ENCODE results near the gene TRIM6.
"Not testable (repeated sequence)": the region's sequence is repeated elsewhere in the genome, so short reads cannot be mapped to it uniquely, and the experiment has no call there.

TRIM6 gene, protein sequence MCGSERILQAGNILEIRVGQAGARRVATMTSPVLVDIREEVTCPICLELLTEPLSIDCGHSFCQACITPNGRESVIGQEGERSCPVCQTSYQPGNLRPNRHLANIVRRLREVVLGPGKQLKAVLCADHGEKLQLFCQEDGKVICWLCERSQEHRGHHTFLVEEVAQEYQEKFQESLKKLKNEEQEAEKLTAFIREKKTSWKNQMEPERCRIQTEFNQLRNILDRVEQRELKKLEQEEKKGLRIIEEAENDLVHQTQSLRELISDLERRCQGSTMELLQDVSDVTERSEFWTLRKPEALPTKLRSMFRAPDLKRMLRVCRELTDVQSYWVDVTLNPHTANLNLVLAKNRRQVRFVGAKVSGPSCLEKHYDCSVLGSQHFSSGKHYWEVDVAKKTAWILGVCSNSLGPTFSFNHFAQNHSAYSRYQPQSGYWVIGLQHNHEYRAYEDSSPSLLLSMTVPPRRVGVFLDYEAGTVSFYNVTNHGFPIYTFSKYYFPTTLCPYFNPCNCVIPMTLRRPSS
- long read RNA-seq, donor 1, partial matches to known transcripts = 0 of 1 reads
- long read RNA-seq, donor 1, other reads (novel, unspliced or antisense) = 0 of 1 reads
- long read RNA-seq, donor 2, transcript TRIM6-202 (8 exons, 3,403 nt) = major isoform, 5 of 5 reads
- long read RNA-seq, donor 2, partial matches to known transcripts = 0 of 5 reads
- long read RNA-seq, donor 2, other reads (novel, unspliced or antisense) = 0 of 5 reads
- long read RNA-seq, donor 3, partial matches to known transcripts = 0 of 2 reads
- long read RNA-seq, donor 3, other reads (novel, unspliced or antisense) = 0 of 2 reads
- long read RNA-seq, donor 4, partial matches to known transcripts = 0 of 1 reads
- long read RNA-seq, donor 4, other reads (novel, unspliced or antisense) = 0 of 1 reads
- long read RNA-seq, donor 5 = 0 reads
- long read RNA-seq, donor 6, partial matches to known transcripts = 19 of 23 reads
- long read RNA-seq, donor 6, other reads (novel, unspliced or antisense) = 0 of 23 reads
- long read RNA-seq, donor 7, partial matches to known transcripts = 0 of 1 reads
- long read RNA-seq, donor 7, other reads (novel, unspliced or antisense) = 0 of 1 reads
- long read RNA-seq, donor 8, partial matches to known transcripts = 0 of 3 reads
- long read RNA-seq, donor 8, other reads (novel, unspliced or antisense) = 0 of 3 reads

DNA sequence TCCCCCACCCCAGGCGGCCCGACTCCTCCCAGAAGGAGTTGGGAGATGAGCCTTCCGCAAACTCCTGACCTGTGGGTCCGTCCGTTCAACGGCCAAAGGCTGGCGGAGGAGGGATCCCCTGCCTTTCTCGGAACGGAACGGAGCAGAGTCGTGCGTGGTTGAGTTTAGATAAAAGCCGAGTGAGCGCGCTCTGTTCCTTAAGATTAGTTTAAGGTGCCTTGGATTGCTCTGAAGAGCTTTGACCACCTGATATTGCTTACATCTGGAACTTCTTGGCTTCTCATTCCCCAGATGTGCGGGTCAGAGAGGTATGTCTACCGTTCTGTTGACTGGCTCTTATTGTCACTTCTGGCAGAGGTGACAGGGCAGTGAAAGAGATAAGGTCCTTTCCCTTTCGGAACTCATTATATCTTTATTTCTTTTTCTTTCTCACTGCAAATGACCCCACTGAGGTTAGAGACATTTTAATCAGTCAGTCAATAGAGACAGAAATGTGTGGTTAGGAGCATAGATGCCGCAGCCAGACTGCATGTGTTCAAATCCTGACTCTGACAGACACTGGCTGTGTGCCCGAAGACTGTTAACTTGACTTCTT, at the start of gene TRIM6:
Gene TRIM6 (plus strand): TSS at position 31 of the 595 bp plus-strand sequence. CDS start 261 bp downstream, at position 292.
- peak; percentile 35 for DNase-seq

DNA sequence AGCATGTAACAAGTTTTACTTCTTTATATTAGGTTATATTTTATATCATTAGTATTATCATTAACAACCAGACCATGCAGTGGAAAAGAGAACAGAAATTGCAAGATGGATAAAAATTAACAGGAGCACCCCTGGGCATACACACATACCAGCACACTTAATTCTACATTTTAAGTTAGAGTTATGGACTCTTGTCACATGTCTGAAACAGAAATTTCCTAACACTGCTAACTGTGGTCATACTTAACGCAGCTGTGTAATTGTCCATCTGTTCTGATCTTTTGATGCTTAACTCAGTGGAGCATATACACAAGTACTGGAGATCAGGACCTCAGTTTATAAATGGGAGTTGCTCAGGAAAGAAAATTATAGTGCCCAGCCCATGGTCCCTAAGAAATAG, 48.5 kb upstream of the TRIM6 start:
- no peak for DNase-seq

DNA sequence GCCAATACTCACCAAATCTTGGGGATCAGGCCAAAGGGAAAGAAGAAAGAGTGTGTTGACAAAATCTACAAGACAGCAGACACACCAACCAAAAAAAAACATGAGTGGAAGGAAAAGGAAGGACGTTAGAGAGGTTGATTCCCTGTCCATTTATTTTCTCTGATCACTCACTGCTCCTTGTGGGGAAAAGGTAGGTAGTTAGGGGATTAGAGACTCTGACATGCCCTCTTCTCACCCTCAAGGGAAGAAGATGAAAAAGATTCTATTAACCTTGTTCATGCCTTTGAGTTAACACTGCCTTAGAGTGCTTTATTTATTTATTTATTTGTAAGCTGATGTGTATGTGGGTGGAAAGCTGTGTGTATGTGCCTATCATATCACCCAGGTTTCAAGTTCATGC, 48.0 kb upstream of the TRIM6 start, which contains the start of gene OR52H1:
Gene OR52H1 (minus strand): TSS at position 101 of the 400 bp plus-strand sequence. CDS start 3,035 bp downstream, outside the sequence.
- no peak for DNase-seq

DNA sequence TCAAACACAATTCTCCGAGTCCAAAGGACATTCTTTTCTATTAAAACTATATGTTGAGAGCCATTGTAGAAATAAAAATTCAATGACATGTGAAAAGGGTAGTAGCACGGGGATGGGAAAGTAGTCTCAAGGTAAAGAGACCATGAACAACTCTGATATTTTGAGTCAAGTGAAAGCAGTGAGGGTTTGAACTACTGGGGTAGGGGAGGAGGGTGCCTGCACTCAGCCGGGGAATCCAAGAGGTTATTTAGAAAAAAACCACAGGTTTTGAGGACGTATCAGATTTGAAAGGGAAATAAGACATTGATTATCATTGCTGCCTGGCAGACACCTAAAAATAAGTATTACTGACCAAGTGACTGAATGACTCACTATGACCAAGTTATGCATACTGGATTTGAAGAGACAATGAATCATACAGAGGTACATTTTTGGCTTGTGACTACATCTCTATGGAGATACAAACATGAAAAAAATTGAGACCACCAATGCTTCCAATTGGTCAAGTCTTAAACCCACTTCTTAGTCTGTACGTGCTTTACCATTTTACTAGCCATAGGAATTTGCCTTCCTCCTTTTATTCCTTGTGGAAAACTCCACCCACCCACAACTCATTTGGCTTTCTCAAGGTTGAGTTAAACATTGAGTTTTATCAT, 45.9 kb upstream of the TRIM6 start:
- DNase-seq = no peak

DNA sequence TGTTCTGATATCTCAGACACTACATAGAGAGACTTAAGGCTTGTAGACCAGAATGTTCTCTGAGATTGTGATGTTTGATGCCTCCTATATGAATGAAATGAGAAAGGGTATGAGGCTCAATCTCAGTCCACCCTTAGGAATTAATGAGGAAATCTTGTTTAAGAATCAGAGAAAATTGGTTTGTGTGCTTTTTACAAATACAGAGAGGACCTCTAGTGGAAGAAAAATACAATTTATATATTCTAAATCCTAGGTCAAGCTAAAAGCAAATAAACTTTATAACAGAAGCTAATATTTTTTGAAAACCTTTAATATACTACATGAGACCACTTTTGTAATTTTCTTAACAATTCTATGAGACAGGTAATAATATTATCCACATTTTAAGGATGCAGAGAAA, 43.1 kb upstream of the TRIM6 start:
- no peak for DNase-seq

DNA sequence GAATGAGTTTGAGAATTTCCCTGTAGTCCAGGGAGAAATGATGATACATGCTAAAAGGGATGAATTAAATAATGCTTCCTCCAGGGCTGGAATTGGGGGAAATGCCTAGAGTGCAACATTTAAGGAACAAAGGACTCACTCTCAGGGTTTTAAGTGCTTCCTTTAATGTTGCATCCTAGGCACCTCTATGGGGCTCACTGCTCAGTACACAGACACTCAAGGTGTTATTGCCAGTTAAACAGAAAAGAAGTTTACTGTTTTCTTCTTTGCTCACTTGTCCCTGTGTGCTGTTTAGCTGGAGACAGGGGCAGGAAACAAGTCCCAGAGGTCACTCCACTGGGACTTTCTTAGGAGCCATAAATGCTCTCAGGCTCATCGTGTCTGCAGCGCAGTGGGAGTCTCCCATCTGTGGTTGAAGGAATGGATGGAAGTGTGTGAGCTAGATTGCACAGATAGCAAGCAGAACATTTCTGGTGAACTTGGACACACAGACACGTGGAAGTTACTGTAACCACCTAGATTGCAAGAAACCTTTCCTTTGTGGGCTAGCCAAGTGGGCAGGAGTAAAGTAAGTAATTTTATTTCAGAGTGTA, 39.7 kb upstream of the TRIM6 start:
- DNase-seq = no peak

DNA sequence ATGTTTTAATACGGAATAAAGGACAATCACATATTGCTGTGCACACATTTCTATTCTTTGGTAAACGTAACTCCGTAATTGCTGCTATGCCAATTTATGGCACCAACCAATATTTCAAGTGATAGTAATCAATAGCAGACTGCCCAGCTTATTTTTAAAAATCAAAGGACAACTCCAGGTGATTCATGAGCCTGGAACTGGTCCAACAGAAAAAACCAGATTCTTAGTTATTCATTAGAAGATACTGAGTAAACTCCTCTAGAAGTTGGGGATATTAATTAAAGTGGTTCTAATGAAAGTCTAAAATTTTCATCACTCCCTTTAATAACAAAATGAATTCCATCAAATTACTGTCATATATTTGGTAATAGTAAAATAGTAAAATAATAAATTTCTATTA, 38.7 kb upstream of the TRIM6 start:
- DNase-seq = no peak

DNA sequence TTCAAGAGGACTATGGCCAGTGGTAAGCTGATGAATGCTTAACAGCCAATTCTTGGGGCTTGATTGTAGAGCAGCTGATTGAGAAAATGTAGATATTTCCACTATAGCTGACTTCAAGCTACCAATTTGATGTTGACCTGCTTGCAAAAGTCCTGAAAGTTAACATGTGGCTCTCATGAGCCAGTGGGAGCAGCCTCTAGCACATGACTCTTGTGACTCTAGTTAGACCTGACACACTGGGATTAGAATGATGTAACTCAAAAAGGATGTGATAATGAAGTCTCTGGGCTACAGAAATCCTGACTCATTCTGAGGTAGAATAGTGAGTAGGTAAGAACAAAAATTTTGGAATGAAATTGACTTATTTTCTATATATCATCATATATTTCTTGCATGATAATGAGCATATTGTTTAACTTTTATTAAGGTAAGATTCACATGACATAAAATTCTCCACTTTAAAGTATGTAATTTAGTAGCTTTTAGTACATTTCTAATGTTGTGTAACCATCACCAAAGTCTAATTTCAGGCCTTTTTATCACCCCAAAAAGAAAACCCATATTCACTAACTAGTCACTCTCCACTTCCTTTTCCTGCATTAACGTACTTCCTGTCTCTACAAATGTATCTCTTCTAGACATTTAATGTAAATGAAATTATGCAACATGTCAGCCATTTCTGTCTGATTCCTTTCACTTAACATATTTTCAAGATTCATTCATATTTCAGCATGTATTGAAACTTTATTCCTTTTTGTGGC, 32.0 kb upstream of the TRIM6 start:
- no peak for DNase-seq

DNA sequence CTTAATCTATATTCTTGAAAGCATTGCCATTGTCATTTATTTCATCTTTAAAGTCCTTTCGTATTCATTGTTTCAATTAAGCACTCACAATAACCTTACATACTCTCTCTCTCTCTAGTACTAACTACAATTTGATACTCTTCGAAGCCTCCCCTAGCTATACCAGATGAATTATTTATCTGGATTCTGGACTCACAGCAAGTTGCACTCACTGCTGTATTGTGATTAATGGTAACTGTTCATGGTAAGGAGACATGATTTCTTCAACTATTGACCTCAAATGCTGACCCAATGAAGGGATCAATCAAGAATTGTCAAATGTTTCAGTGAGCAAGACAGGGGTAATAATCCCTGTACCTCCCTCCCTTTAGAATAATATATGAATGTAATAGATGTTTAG, 21.8 kb upstream of the TRIM6 start:
- DNase-seq = no peak

DNA sequence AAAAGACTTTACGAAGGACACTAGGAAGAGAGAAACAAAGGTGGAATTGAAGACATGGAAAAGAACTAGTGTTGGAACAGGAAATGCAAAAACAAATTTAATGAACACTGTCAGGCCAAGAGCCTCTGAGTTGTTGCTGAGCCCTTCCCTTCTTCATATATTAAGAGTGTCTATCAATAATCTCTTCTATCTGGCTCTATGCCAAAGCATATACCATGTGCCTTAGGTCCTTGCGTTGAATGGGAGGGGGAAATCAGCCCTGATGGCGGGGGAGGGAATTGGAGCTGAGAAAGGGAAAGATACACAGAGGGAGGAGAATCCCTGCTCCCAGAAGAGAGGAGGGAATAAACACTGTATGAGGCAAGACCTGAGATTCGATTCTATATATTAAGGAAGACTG, 21.3 kb upstream of the TRIM6 start:
- DNase-seq = no peak

DNA sequence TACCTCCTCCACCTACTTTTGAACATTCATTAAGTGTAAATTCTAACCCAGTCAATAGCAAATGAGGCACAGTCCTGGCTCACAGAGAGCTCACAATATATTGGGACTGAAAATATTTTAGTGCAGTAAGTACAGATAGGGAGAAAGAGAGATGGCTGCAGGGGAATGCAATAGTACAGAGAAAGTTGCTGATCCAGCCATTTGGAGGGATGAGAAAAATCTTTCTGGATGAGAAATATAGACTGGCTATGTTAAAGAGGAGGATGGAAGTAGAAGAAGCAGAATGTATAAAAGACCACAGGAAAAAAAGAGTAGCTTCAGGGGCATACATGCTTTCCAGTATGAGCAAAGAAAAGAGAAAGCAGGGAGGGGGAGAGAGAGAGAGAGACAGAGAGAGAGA, 19.3 kb upstream of the TRIM6 start:
- DNase-seq = no peak

DNA sequence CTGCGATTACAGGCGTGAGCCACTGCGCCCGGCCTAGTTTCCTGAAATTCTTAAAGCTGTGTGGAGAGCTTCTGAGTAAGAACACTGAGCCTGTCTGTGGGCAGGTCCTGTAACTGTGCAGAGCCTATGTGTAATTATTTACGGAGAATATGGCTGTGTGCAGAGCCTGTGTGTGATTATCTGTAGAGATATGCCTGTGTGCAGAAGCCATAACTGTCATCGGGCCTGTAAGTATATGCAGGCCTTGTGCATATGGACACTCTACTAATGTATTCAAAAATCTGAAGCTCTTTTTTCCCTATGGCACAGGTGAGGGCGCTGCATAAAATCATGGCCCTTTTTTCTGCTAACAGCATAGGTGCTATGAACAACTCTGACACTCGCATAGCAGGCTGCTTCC, 15.9 kb upstream of the TRIM6 start, which contains the start of gene OR52B6:
Gene OR52B6 (plus strand): TSS at position 301 of the 400 bp plus-strand sequence. CDS start 0 bp downstream, at position 301.
- no peak for DNase-seq

DNA sequence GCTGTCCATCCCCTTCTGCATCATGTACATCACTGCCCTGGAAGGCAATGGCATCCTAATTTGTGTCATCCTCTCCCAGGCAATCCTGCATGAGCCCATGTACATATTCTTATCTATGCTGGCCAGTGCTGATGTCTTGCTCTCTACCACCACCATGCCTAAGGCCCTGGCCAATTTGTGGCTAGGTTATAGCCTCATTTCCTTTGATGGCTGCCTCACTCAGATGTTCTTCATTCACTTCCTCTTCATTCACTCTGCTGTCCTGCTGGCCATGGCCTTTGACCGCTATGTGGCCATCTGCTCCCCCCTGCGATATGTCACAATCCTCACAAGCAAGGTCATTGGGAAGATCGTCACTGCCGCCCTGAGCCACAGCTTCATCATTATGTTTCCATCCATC, 15.4 kb upstream of the TRIM6 start:
- DNase-seq = no peak

DNA sequence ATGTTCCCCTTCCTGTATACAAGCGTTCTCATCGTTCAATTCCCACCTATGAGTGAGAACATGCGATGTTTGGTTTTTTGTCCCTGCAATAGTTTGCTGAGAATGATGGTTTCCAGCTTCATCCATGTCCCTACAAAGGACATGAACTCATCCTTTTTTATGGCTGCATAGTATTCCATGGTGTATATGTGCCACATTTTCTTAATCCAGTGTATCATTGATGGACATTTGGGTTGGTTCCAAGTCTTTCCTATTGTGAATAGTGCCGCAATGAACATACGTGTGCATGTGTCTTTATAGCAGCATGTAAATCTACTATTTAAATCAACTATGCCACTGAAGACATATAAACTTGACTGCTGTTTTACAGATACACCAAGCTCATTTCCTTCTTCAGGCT, 12.0 kb upstream of the TRIM6 start:
- DNase-seq = not testable (repeated sequence)

DNA sequence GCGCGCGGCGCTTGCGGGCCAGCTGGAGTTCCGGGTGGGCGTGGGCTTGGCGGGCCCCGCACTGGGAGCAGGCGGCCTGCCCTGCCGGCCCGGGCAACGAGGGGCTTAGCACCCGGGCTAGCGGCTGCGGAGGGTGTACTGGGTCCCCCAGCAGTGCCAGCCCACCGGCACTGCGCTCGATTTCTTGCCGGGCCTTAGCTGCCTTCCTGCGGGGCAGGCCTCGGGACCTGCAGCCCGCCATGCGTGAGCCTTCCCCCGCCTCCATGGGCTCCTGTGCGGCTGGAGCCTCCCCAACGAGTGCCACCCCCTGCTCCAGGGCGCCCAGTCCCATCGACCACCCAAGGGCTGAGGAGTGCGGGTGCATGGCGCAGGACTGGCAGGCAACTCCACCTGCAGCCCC, 6.5 kb upstream of the TRIM6 start:
- not testable (repeated sequence) for DNase-seq

DNA sequence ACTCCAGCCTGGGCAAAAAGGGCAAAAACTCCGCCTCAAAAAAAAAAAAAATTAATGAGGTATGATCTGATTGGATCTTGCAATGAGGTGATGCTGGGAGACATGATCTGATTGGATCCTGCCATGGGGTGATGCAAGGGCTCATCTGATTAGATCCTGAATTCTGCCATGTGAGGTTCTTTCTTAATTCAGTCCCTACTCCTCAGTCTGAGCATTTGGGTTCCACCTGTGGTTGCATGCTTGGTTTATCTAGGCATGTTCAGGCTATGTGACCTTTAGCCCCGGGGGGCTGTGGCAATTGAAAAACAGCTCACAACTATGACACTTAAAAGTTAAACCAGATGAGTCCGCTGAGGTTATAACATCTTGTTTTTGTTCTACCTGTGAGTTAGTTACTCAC, 4.8 kb upstream of the TRIM6 start:
- DNase-seq = no peak

DNA sequence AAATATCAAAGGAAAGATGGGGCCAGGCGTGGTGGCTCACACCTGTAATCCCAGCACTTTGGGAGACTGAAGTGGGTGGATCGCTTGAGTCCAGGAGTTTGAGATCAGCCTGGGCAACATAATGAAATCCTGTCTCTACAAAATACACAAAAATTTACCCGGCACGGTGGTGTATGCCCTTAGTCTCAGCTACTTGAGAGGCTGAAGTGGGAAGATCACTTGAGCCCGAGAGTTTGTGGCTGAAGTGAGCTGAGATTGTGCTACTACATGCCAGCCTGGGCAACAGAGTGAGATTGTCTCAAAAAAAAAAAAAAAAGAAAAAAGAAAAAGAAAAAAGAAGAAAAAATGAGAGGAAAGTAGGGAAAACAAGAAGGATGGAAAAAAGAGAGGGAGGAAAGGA, 3.8 kb upstream of the TRIM6 start:
- DNase-seq = no peak

DNA sequence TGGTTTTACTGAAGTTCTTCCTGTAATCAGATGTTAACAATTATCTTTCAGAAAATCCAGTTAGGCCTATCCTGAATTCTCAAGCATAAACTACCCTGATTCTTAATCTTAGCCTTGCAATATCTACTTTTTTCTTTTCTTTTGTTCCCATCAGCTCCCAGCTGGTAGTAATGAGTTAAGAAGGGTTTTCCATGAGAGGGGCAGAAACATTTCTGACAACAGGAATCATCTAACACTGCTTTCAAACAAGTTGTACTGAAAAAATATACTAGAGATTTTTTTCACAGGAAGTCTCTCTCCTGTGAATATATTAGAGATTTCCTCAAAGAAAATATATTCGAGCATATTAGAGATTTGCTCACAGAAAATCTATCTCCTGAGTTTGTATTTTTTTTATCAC, 3.3 kb upstream of the TRIM6 start:
- no peak for DNase-seq

DNA sequence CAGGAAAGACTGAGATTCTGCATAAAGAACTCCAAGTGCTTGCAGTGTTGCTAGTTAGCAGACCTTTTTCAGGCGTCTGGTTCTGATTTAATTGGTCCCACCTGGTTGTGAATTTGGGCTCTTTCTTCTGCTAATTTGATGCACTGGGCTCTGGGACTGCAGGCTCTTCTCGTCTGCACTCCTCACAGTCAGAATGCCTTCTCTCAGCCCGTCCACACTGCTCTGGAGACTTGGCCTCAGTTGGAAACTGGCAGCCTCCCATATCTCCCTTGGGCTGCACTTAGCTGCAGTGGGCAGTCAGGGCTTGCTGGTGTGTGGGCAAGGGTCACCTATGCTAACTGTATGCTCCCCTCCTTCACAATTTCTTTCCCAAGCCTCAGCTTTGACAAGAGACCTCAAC, 1.5 kb downstream of the TRIM6 start:
- no peak for DNase-seq

DNA sequence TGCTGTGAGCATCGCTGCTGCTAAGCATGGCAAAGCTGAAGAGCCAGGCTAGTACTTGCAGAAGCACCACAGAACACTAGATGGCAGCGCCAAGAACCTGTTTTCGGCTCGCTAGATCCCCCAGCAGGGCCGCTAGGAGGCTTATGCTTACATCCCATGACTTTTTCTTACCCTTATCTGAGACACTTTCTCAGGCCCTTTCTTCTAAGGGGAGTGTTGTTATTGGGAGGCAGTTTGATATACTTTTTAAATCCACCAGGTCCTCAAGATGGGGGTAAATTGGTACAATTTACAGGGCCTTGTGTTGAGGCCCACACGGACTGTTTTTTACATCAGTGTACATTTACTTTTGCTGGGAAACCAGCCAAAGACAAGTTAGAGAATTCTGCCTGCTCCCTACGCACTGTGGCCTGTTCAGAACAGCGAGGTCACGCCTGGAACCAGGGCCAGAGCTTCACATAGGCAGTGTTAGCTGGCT, 4.0 kb downstream of the TRIM6 start:
- peak; percentile 20 for DNase-seq

Data from right kidney (tissue), 9 donors.